ENCODE data around the gene FRMD4A. TPM values are rescaled to one million over a fixed set of nuclear protein-coding genes. Genes with fewer than 3 reads are reported as not detected.

The FRMD4A gene
- total RNA-seq, 2 experiments from 2014 or later: 3.1 to 3.7 TPM

DNA sequence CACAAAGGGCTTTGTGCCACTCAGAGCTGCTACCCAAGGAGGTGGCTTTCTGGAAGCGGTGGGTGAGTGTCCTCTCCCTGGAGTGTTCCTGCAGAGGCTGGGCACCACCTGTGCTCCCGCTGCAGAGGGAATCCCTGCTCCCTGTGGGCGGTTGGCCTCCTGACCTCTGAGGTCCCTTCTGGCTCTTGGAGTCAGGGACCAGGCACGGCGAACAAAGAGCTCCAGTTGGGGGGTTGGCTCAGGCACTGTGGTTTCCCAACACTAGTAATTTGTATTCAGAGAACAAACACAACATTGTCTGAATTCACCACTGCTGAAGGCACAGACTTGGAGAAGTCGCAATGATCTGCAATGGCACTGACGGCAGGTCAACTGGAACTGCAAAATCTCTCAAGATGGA, 415.0 kb downstream of the FRMD4A start:
- intact Hi-C loops (cut with DNase I, micrococcal nuclease): no loop called here
- Mint-ChIP-seq H3K4me3 (no peak overlapping the region), H3K27me3 (no peaks in the 10 kb centered on the region), H3K36me3 (ENCODE audit: low read depth) (no peaks in the 10 kb centered on the region), H3K4me1 (ENCODE audit: low read depth) (peaks cover 6% of the 10 kb centered on the region), H3K27ac (no peak overlapping the region), H3K9me3 (no peaks in the 10 kb centered on the region)
- H3K36me3 ChIP-seq (ENCODE audit: insufficient read depth, low read length): no peaks in the 10 kb centered on the region
- TF ChIP-seq, protein P1, sequence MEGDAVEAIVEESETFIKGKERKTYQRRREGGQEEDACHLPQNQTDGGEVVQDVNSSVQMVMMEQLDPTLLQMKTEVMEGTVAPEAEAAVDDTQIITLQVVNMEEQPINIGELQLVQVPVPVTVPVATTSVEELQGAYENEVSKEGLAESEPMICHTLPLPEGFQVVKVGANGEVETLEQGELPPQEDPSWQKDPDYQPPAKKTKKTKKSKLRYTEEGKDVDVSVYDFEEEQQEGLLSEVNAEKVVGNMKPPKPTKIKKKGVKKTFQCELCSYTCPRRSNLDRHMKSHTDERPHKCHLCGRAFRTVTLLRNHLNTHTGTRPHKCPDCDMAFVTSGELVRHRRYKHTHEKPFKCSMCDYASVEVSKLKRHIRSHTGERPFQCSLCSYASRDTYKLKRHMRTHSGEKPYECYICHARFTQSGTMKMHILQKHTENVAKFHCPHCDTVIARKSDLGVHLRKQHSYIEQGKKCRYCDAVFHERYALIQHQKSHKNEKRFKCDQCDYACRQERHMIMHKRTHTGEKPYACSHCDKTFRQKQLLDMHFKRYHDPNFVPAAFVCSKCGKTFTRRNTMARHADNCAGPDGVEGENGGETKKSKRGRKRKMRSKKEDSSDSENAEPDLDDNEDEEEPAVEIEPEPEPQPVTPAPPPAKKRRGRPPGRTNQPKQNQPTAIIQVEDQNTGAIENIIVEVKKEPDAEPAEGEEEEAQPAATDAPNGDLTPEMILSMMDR (IDR thresholded peaks at IDR 0.05): no peak
- H3K4me1 ChIP-seq (ENCODE audit: insufficient read depth, low read length): no peaks in the 10 kb centered on the region
- ChIA-PET CTCF (no interaction called here), POLR2A (no interaction called here)
- H3K27me3 ChIP-seq (ENCODE audit: control insufficient read depth in 1 of 2, insufficient read depth in 2 of 2, low read length in 2 of 2): no peaks in the 10 kb centered on the region
- no peak for ATAC-seq (ENCODE audit: poor library complexity)
- DNase-seq: no peak
- no peak overlapping the region for H3K4me3 ChIP-seq (ENCODE audit: low read length)
- H3K9me3 ChIP-seq (ENCODE audit: control insufficient read depth in 1 of 2, insufficient read depth in 1 of 2, low read length in 2 of 2): no peaks in the 10 kb centered on the region
- no peak overlapping the region for H3K27ac ChIP-seq (ENCODE audit: low read depth in 1 of 2, low read length in 2 of 2)

DNA sequence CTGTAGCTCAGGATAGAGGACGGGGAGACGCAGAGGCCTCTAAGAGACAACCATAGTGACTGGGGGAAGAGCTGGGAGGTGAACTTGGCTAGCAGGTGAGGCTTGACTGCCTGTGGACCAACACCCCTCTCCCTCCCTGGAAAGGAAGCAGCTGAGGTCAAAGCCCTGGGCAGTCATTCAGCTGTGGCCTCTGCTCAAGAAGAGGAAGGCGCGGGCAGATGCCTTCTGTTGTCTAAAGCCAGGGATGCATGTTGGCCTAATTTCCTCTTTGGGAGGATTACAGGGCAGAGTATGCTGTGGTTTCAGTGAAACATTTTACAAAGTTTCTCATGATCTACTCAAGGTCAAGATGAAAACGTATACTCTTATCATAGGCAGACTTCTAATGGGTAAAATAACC, 416.8 kb downstream of the FRMD4A start:
- Histone ChIP-seq H3K27ac (ENCODE audit: low read depth in 1 of 2, low read length in 2 of 2) (no peak overlapping the region), H3K4me1 (ENCODE audit: insufficient read depth, low read length) (no peaks in the 10 kb centered on the region), H3K9me3 (ENCODE audit: control insufficient read depth in 1 of 2, insufficient read depth in 1 of 2, low read length in 2 of 2) (no peaks in the 10 kb centered on the region), H3K36me3 (ENCODE audit: insufficient read depth, low read length) (no peaks in the 10 kb centered on the region), H3K4me3 (ENCODE audit: low read length) (no peak overlapping the region), H3K27me3 (ENCODE audit: control insufficient read depth in 1 of 2, insufficient read depth in 2 of 2, low read length in 2 of 2) (no peaks in the 10 kb centered on the region)
- Mint-ChIP-seq H3K27me3 (no peaks in the 10 kb centered on the region), H3K9me3 (no peaks in the 10 kb centered on the region), H3K4me1 (ENCODE audit: low read depth) (peaks cover 6% of the 10 kb centered on the region), H3K4me3 (no peak overlapping the region), H3K36me3 (ENCODE audit: low read depth) (no peaks in the 10 kb centered on the region), H3K27ac (no peak overlapping the region)
- DNase-seq (no peak), ATAC-seq (ENCODE audit: poor library complexity) (no peak)
- ChIA-PET CTCF (no interaction called here), POLR2A (no interaction called here)
- intact Hi-C loops (cut with DNase I, micrococcal nuclease): no loop called here
- TF ChIP-seq, protein P1 (IDR thresholded peaks at IDR 0.05): no peak

DNA sequence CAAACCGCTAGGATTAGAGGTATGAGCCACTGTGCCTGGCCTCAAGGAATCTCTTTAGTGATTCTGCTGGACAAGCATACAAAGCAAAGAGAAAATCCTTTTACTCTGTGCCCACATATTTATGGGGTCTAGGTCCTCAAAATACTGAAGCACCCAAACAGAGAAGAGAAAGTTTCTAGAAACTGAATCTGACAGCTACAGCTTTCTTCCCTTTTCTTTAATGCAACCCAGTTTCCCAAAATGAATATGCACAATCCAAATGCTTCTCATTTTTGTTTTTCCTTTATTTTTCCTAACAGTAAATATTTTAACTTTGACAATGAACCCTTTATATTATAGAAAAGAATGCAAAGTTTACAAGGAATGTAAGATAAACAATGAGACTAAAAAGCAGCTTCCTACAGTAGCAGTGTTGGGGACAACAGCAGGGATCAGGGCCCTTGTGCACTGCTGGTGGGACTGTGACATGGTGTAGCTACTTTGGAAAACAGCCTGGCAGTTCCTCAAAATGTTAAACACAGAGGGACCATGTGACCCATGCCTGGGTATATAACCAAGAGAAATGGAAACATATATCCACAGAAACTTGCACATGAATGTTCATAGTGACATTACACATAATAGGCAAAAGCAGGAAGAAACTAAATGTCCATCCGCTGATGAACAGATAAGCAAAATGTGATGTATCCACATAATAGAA, 418.8 kb downstream of the FRMD4A start:
- H3K4me3 ChIP-seq (ENCODE audit: low read length): no peak overlapping the region
- ChIA-PET POLR2A (no interaction called here), CTCF (interaction anchor here (0.6 kb wide), 1 partner anchor 610 kb away, joined by 3 read pairs; no protein-coding TSS in a partner anchor)
- no peaks in the 10 kb centered on the region for H3K9me3 ChIP-seq (ENCODE audit: control insufficient read depth in 1 of 2, insufficient read depth in 1 of 2, low read length in 2 of 2)
- TF ChIP-seq, protein P1 (IDR thresholded peaks at IDR 0.05): no peak
- Mint-ChIP-seq H3K4me1 (ENCODE audit: low read depth) (peaks cover 6% of the 10 kb centered on the region), H3K27me3 (no peaks in the 10 kb centered on the region), H3K36me3 (ENCODE audit: low read depth) (no peaks in the 10 kb centered on the region), H3K27ac (no peak overlapping the region), H3K4me3 (no peak overlapping the region), H3K9me3 (no peaks in the 10 kb centered on the region)
- no peaks in the 10 kb centered on the region for H3K4me1 ChIP-seq (ENCODE audit: insufficient read depth, low read length)
- no peak overlapping the region for H3K27ac ChIP-seq (ENCODE audit: low read depth in 1 of 2, low read length in 2 of 2)
- intact Hi-C loops (cut with DNase I, micrococcal nuclease): no loop called here
- H3K27me3 ChIP-seq (ENCODE audit: control insufficient read depth in 1 of 2, insufficient read depth in 2 of 2, low read length in 2 of 2): no peaks in the 10 kb centered on the region
- H3K36me3 ChIP-seq (ENCODE audit: insufficient read depth, low read length): no peaks in the 10 kb centered on the region
- ATAC-seq (ENCODE audit: poor library complexity): no peak
- no peak for DNase-seq
